Measurements from ENCODE around the gene MYH14.

- no peak for TF ChIP-seq CTCF (IDR thresholded peaks at IDR 0.05)
- no peak for TF ChIP-seq POLR2A (IDR thresholded peaks at IDR 0.05)
Measured at GRCh38 chr19:50190439-50190891, 13.0 kb upstream of the MYH14 start.
